GM21576 (cell line): Measurements from ENCODE around the gene CFHR2.
A peak's percentile ranks its signal among the peaks of the same experiment; 100 is the strongest.
"Not testable (repeated sequence)": the region's sequence is repeated elsewhere in the genome, so short reads cannot be mapped to it uniquely, and the experiment has no call there.

Experiments
- ATAC-seq: cut with Tn5 transposase; IDR thresholded peaks from one replicate; pipeline ENCODE4 v1.9.1; 2021; ENCODE audit warnings: mild to moderate bottlenecking, moderate library complexity; ENCODE audit not compliant: unreplicated experiment

The CFHR2 gene

DNA sequence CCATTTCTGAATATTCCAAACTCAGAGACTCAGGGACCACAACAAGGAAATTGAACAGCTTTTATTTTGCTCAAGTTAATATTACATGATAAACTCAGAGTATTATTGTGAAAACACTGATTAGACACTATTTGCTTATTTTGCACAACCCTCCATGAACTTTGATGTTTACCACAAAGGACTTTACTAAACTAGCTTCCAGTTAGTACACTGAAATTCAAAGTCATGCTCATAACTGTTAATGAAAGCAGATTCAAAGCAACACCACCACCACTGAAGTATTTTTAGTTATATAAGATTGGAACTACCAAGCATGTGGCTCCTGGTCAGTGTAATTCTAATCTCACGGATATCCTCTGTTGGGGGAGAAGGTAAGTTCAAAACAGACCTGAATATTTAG lies at the start of gene CFHR2:
Gene CFHR2 (plus strand): TSS at position 171 of the 400 bp plus-strand sequence. CDS start 143 bp downstream, at position 314.
- not testable (repeated sequence) for ATAC-seq

DNA sequence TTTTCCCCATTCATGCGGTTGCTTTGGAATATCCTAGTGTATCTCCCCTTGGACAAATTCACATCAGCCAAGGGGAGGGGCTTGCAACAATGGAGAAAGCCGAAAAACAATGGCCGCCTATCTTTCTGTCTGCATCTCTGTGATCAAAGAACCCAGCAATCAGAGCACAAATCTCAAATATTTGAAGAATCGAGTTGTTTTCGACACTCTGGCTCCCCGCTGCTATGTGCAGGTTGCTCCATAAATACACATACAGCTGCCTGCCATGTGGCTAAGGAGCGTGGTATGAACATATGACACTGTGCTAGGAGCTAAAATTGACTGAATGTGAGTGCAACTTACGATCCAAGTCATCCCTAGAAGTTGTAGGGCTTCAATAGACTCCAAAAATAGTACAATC lies 47.2 kb upstream of the CFHR2 start:
- no peak for ATAC-seq

DNA sequence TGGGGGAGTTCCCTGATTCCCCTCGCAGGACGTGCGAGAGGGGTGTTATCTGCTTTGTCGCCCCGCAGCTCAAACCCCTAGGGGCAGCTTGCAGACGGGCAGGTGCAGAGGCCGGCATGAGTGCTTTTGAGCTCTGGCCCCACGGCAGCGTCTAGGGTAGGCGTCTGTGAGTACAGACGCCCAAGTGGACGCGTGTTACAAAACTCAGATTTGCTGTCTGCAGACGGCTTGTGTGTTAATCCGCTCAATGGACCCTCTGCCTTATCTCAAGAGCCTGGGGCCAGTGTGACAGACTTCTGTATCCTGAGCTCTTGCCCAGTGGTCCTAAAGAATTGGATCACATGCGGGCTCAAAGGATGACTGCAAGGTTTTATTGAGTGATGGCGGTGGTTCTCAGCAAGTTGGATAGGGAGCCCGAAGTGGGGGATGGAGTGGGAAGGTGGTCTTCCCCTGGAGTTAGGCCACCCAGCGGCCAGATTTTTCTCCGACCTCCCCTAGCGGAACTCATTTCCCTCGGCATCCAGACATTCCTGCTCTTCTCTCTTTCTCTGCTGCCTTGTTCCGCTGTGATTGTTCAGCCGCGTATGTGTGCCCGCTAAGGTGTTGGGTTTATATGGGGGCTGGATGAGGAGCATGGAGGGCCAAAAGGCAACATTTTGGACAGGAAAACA lies 46.2 kb upstream of the CFHR2 start:
- ATAC-seq: no peak

DNA sequence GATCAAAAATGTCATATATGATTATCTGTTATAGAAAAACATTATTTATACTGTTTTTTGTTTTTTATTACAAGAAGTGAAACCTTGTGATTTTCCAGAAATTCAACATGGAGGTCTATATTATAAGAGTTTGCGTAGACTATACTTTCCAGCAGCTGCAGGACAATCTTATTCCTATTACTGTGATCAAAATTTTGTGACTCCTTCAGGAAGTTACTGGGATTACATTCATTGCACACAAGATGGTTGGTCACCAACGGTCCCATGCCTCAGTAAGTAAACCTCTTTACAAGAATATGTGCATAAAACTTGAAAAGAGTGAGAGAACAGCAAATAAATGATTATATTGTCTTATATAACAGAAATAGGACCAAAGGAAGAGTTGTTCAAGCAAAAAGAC lies 41.2 kb upstream of the CFHR2 start:
- no peak for ATAC-seq

DNA sequence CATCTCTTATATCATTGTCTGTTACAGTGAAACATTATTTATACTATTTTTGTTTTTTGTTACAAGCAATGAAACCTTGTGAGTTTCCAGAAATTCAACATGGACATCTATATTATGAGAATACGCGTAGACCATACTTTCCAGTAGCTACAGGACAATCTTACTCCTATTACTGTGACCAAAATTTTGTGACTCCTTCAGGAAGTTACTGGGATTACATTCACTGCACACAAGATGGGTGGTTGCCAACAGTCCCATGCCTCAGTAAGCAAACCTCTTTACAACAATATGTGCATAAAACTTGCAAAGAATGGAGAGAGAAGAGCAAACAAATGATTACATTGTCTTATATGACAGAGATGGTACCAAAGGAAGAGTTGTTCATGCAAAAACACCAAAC lies 33.3 kb upstream of the CFHR2 start:
- ATAC-seq: no peak

DNA sequence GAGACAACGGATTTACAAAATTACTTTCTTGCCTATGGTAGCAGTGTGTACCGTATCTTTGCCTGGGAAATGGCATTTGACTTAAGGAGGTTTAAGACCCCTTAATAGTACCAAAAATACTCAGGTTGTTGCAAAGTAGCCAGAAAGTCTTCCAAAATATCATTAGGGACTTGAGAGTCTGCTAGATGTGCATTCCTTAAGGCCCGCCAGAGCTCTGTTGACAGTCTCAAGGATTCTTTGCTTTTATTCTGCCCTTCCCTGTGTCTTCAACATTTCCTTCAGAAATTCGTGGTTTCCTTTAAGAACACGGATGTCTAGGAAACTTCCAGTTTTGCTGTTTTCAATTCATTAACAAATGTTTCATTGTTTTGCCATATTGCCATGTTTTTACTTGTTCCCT lies 31.3 kb upstream of the CFHR2 start:
- ATAC-seq: not testable (repeated sequence)

DNA sequence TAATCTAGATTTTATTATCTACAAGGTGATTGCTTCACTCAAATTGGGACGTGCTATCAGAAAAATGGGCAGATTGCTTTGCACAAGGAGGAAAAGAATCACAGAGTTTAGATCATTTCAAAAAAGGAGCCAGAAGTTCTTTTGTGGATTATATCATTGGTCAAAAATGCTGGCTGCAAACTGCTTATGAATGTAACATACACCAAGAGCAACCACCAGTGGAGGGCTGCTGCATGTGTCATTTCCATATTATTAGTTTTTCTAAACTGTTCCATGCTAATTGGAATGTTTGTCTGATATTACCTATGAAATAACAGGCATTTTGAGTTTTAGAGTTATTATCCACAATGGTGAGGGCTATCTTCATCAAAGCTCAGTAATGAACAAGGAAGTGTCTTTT lies 16.7 kb upstream of the CFHR2 start:
- not testable (repeated sequence) for ATAC-seq

DNA sequence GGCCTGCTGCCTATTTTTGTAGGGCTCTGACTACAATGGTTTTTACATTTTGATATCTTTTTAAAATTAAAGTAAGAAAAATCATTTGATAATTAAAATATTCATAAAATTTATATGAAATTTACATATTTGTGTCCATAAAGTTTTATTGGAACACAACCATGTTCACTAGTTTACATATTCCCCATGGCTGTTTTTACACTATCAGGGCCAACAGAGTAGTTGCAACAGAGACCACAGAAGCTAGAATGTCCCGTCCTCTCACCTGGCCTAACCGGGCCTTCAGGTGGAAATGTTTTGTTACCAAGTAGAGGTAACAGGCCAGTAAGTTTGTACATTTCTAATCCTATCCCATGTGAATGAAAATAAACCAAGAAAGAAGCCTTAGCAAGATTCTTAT lies 10.7 kb upstream of the CFHR2 start:
- not testable (repeated sequence) for ATAC-seq

DNA sequence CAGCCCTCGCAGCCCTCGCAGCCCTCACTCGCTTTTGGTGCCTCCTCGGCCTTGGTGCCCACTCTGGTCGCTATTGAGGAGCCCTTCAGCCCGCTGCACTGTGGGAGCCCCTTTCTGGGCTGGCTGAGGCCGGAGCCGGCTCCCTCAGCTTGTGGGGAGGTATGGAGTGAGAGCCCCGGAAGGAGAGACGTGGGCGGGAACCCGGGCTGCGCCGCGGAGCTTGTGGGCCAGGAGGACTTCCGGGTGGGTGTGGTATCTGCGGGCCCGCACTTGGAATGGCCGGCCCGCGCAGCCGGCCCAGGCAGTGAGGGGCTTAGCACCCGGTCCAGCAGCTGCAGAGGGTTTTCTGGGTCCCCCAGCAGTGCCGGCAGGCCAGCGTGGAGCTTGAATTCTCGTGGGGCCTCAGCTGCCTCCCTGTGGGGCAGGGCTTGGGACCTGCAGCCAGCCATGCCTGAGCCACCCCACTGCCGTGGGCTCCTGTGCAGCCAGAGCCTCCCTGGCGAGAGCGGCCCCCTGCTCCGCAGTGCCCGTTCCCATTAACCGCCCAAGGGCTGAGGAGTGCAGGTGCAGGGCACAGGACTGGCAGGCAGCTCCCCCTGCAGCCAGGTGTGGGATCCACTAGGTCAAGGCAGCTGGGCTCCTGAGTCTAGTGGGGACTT lies 9.9 kb upstream of the CFHR2 start:
- ATAC-seq: no peak

DNA sequence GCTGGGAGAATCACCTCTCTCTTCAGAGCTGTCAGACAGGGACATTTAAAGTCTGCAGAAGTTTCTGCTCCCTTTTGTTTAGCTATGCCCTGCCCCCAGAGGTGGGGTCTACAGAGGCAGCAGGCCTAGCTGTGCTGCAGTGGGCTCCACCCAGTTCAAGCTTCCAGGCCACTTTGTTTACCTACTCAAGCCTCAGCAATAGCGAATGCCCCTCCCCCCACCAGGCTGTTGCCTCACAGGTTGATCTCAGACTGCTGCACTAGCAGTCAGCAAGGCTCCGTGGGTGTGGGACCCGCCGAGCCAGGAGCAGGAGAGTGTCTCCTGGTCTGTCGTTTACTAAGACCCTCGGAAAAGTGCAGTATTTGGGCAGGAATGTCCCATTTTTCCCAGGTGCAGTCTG lies 2.1 kb upstream of the CFHR2 start:
- ATAC-seq: not testable (repeated sequence)

DNA sequence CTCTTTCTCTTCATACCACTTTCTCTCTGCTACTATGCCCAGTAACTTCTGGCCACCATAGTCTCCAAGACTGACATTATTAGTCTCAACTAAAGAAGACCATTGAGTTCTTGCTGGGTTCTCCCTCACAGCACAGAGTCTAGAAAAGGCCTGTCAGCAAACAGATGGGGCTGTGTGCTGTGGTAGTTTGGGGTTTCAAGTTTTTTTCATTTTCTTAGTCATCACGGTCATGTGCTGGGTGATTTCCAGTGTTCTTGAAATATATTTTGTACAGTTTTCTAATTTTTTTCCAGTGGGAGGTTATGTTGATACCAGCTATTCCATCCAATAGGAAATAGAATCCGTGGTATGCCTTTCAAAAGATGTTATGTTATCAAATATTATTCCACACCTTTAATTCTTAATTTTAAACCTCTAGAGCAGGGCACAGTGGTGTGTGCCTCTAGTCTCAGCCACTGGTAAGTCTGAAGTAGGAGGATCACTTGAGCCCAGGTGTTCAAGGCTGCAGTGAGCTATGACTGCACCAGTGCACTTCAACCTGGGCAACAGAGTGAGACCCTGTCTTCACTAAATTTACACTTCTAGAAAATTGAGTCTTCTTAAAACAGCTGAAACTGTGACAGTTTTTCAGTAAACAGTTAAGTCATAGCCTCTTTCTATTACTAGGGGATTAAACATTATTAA lies 8.3 kb downstream of the CFHR2 start:
- peak; percentile 86 for ATAC-seq

DNA sequence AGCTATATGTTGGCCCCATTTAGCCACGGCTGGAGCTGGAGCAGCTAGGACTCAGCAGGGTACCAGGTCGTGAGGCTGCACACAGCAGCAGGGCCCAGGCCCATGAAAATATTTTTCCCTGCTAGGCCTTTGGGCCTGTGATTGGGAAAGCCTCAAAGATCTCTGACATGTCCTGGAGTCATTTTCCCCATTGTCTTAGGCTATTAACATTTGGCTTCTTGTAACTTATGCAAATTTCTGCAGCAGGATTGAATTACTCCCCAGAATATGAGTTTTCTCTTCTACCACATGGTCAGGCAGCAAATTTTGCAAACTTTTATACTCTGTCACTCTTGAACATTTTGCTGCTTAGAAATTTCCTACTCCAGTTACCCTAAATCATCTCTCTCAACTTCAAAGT lies 11.2 kb downstream of the CFHR2 start:
- no peak for ATAC-seq

DNA sequence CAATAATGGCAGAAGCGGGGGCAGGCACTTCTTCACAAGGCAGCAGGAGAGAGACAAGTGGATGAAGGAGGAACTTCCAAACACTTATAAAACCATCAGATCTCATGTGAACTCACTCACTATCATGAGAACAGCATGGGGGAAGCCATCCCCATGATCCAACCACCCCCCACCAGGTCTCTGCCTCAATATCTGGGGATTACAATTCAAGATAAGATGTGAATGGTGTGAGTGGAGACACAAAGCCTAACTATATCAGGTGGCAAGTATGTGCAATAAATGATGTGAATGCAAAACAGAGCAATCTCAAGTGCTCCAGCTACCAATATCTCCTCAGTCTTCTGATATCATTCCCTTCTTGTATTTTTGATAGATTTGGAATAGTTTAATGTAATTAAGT lies 12.4 kb downstream of the CFHR2 start:
- ATAC-seq: no peak

DNA sequence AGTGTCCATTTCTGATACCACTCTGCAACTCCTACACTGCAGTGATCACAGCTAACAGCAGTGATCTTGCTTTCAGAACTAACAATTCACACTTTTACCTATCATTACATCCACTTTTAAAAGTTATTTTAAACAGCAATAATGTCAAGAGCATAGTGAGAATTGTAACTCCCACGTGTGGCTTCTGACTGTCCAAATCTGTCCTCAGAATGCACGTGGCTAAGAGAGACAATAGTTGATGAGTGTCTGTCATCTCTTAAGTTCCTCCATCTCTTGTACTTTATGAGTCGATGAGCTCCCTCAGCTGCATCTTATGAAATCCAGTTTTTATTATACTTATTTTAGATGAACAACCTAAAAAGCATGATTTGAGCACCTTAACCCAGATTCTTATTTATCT lies 17.3 kb downstream of the CFHR2 start:
- peak; percentile 82 for ATAC-seq

DNA sequence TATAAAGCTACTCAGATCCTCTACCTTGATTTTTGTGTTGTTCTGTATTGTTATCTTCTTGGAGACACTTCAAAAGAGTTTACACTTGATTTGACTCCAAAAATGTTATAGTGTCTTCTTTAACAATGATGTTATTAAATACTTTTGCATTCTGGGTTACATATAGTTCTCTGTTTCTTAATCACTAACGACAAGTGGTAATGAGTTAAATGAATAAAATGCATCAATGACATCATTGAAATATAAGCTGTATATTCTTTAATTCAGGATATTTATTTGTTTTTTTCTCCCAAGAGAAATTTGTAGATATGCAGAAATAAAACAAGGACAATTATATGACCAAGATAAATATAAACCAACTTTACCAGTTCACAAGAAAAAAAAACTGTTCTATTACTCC lies 26.6 kb downstream of the CFHR2 start:
- ATAC-seq: no peak

DNA sequence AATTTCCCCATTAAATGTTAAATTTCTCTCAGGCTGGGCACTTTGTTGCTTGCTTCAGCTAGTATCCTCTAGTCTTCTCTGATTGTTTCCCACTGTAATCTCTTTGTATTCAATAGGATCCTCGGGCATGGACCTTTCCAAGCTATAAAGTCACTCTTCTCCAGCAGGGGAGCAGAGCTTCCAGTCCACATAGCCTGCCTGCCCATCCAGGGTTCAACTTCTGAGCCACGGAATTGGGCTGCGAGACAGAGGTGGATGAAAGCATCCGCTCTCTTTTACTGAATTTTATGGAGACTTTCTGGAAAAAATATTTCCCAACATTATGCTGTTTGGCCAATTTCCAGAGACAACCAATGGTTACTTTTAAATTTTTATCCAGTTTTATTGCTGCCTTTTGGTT lies 32.7 kb downstream of the CFHR2 start:
- no peak for ATAC-seq

DNA sequence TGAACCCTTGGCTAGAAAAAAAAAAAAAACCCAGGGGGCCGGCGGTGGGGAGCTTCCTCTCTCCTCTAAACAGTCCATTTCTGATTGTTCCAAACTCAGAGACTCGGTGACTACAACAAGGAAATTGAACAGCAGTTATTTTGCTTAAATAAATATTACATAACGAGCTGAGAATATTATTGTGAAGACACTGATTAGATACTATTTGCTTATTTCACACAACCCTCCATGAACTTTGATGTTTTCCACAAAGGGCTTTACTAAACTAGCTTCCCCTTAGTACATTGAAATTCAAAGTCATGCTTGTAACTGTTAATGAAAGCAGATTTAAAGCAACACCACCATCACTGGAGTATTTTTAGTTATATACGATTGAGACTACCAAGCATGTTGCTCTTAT lies 33.7 kb downstream of the CFHR2 start, which contains the start of gene CFHR5:
Gene CFHR5 (plus strand): TSS at position 279 of the 400 bp plus-strand sequence. CDS start 109 bp downstream, at position 388.
- no peak for ATAC-seq

DNA sequence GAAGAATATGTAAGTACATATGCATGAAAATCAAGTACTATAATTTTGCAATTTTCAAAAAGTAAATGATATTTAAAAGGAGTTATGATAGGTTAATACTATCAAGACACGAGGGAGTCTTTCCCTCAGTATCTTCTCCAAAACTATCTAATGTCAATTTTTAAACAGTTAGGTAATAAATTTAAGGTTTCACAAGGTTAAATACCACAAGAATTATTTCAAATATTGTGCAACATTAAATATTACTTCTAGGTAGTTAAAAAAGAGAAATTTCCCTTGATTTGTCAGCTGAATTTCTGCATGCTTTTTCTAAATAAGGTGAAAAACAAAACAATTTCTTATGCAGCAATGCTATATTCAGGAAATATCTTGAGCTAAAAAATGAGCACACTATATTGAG lies 37.3 kb downstream of the CFHR2 start:
- ATAC-seq: no peak

DNA sequence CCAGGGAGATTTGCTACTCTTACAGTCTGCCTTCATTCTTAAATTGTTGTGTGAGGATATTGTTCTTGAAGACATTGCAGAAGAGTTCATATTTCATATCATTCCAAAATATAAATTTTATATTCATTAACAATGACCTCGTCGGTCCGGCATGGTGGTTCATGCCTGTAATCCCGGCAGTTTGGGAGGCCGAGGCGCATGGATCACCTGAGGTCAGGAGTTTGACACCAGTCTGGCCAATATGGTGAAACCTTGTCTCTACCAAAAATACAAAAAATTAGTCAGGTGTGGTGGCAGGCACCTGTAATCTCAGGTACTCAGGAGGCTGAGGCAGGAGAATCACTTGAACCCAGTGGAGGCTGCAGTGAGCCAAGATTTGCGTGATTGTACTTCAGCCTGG lies 38.7 kb downstream of the CFHR2 start:
- not testable (repeated sequence) for ATAC-seq

DNA sequence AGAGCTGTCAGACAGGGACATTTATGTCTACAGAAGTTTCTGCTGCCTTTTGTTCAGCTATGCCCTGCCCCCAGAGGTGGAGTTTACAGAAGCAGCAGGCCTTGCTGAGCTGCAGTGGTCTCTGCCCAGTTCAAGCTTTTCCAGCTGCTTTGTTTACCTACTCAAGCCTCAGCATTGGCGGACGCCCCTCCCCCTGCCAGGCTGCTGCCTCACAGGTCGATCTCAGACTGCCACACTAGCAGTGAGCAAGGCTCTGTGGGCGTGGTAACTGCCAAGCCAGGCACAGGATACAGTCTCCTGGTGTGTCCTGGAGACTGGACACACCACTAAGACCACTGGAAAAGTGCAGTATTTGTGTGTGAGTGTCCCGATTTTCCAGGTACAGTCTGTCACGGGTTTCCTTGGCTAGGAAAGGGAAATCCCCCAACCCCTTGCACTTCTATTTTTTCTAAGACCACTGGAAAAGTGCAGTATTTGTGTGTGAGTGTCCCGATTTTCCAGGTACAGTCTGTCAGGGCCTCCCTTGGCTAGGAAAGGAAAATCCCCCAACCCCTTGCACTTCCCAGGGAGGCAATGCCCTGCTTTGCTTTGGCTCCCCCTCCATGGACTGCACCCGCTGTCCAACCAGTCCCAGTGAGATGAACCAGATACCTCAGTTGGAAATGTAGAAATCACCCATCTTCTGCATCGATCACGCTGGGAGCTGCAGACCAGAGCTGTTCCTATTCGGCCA lies 48.5 kb downstream of the CFHR2 start:
- not testable (repeated sequence) for ATAC-seq

DNA sequence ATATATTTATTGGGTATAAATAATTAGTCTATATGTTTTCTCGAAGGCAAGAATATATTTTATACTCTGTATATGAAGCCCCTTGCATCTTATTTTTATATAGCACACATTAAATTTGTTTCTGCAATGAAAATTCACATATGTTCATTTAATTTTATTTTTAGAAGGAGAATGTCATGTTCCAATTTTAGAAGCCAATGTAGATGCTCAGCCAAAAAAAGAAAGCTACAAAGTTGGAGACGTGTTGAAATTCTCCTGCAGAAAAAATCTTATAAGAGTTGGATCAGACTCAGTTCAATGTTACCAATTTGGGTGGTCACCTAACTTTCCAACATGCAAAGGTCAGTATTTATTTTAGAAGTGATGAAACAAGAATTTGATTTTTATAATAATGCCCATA lies 50.4 kb downstream of the CFHR2 start:
- no peak for ATAC-seq
